CD14-positive monocyte (primary cell): ENCODE data around the gene UBL4A. TPM values are rescaled to one million over a fixed set of nuclear protein-coding genes. Genes with fewer than 3 reads are reported as not detected.

ENCODE experiments used
- DNase-seq, 3 donors: peaks; one replicate each; pipeline ENCODE4 v3.0.0-alpha.2; 2011 to 2022
- H2AFZ ChIP-seq: 2 replicates; pipeline ENCODE4 v1.6.0; 2012; ENCODE audit warnings: mild to moderate bottlenecking, low read depth, low read length, inconsistent platforms; ENCODE audit not compliant: insufficient read depth, poor library complexity, severe bottlenecking
- H3K27ac ChIP-seq, 2 donors: 1 replicate in 1 of 2; 2 replicates in 1 of 2; pipeline ENCODE4 v1.5.1; 2012 to 2013; ENCODE audit warnings: low read length in 2 of 2, control low read depth in 1 of 2, inconsistent platforms in 1 of 2, low read depth in 1 of 2, mild to moderate bottlenecking in 1 of 2
- H3K27me3 ChIP-seq, 2 donors: one replicate each; pipeline versions ENCODE4 v1.6.0 to v1.6.1; 2011 to 2013; ENCODE audit warnings: low read length in 2 of 2; ENCODE audit not compliant: control insufficient read depth in 2 of 2, insufficient read depth in 2 of 2
- H3K36me3 ChIP-seq, 2 donors: replicated peaks in 1 of 2; 1 replicate in 1 of 2; 2 replicates in 1 of 2; pipeline versions ENCODE4 v1.5.1 to v1.6.1; 2012 to 2013; ENCODE audit warnings: low read length in 2 of 2, control low read depth in 1 of 2, inconsistent platforms in 1 of 2, mild to moderate bottlenecking in 1 of 2; ENCODE audit not compliant: insufficient read depth in 2 of 2, control insufficient read depth in 1 of 2
- H3K4me1 ChIP-seq, 2 donors: 1 replicate in 1 of 2; 2 replicates in 1 of 2; pipeline versions ENCODE4 v1.5.1 to v1.6.1; 2012 to 2013; ENCODE audit warnings: low read length in 2 of 2, control low read depth in 1 of 2, inconsistent platforms in 1 of 2, mild to moderate bottlenecking in 1 of 2, moderate library complexity in 1 of 2; ENCODE audit not compliant: insufficient read depth in 2 of 2, control insufficient read depth in 1 of 2
- H3K4me2 ChIP-seq: replicated peaks from 2 replicates; pipeline ENCODE3; 2012; ENCODE audit warnings: low read length, moderate library complexity, mild to moderate bottlenecking; ENCODE audit not compliant: poor library complexity, severe bottlenecking; ENCODE audit errors: extremely low read depth
- H3K4me3 ChIP-seq, 3 experiments: fragments of 200-600 bp in 1 of 3; sonication (generic) in 1 of 3; replicated peaks in 1 of 3; 1 replicate in 2 of 3; 2 replicates in 1 of 3; pipeline ENCODE4 v1.5.1; 2011 to 2013; ENCODE audit warnings: low read length in 3 of 3, mild to moderate bottlenecking in 3 of 3, control low read depth in 2 of 3, low read depth in 2 of 3, inconsistent platforms in 1 of 3, moderate library complexity in 1 of 3
- H3K79me2 ChIP-seq: 2 replicates; pipeline ENCODE4 v1.6.0; 2012; ENCODE audit warnings: mild to moderate bottlenecking, control low read depth, inconsistent platforms, low read length, moderate library complexity; ENCODE audit not compliant: insufficient read depth
- H3K9ac ChIP-seq: 2 replicates; pipeline ENCODE4 v1.6.0; 2017; ENCODE audit warnings: low read length, mild to moderate bottlenecking; ENCODE audit not compliant: insufficient read depth, poor library complexity, severe bottlenecking
- H3K9me3 ChIP-seq, 2 donors: replicated peaks in 1 of 2; 1 replicate in 1 of 2; 2 replicates in 1 of 2; pipeline versions ENCODE4 v1.5.1 to v1.6.1; 2012 to 2013; ENCODE audit warnings: low read length in 2 of 2, control low read depth in 1 of 2; ENCODE audit not compliant: control insufficient read depth in 1 of 2, insufficient read depth in 1 of 2
- H4K20me1 ChIP-seq: 2 replicates; pipeline ENCODE4 v1.6.0; 2012; ENCODE audit warnings: mild to moderate bottlenecking, low read length, control low read depth, moderate library complexity; ENCODE audit not compliant: insufficient read depth
- H3K27ac Mint-ChIP-seq, 7 donors: one replicate each; pipeline ENCODE4 v1.8.0; 2020; ENCODE audit warnings: mild to moderate bottlenecking in 7 of 7, mixed read lengths in 7 of 7, moderate library complexity in 6 of 7, inconsistent platforms in 2 of 7
- H3K27me3 Mint-ChIP-seq, 3 donors: one replicate each; pipeline ENCODE4 v1.8.0; 2021 to 2022; ENCODE audit warnings: low read depth in 3 of 3, mild to moderate bottlenecking in 3 of 3, mixed read lengths in 3 of 3, moderate library complexity in 3 of 3, inconsistent platforms in 1 of 3
- H3K36me3 Mint-ChIP-seq, 2 donors: one replicate each; pipeline ENCODE4 v1.8.0; 2020; ENCODE audit warnings: mixed read lengths in 2 of 2, inconsistent platforms in 1 of 2, mild to moderate bottlenecking in 1 of 2
- H3K4me1 Mint-ChIP-seq: one replicate; pipeline ENCODE4 v1.8.0; 2020; ENCODE audit warnings: mild to moderate bottlenecking, mixed read lengths
- H3K4me3 Mint-ChIP-seq, 2 donors: one replicate each; pipeline ENCODE4 v1.8.0; 2020; ENCODE audit warnings: mild to moderate bottlenecking in 2 of 2, mixed read lengths in 2 of 2, moderate library complexity in 1 of 2
- H3K9me3 Mint-ChIP-seq, 7 donors: one replicate each; pipeline ENCODE4 v1.8.0; 2020 to 2022; ENCODE audit warnings: mixed read lengths in 7 of 7, mild to moderate bottlenecking in 6 of 7, moderate library complexity in 6 of 7, inconsistent platforms in 2 of 7
- CTCF ChIP-seq: fragments of 200-600 bp; IDR thresholded peaks from one replicate; pipeline ENCODE4 v1.8.0; 2022; ENCODE audit warnings: antibody characterized with exemption, mild to moderate bottlenecking
- WGBS: methylation state at CpG from one replicate; pipeline ENCODE4 v1.1.5; 2013; ENCODE audit warnings: missing lambda C conversion rate; ENCODE audit not compliant: insufficient coverage; 5-methylcytosine and 5-hydroxymethylcytosine counted together
- intact Hi-C, 2 donors: fragments of 100-400 bp; cut with micrococcal nuclease; formaldehyde crosslinking; loops; one replicate each; pipeline versions ENCODE4 v1.15.0 to v1.15.1; 2023
- polyA plus RNA-seq, 3 donors: library from polyadenylated mRNA; depleted of rRNA in 1 of 3; unstranded in 2 of 3; stranded (reverse) in 1 of 3; fragments of 300-500 nt in 2 of 3; fragments of >200 nt in 1 of 3; fragmentation: Illumina TruSeq in 2 of 3; gene quantifications; 1 replicate in 2 of 3; 2 replicates in 1 of 3; pipeline ENCODE4 v1.2.3, GENCODE V29; 2012 to 2021

UBL4A gene
- polyA plus RNA-seq, 3 donors, result 27.9 to 29.0 (median 28.1) TPM

DNA sequence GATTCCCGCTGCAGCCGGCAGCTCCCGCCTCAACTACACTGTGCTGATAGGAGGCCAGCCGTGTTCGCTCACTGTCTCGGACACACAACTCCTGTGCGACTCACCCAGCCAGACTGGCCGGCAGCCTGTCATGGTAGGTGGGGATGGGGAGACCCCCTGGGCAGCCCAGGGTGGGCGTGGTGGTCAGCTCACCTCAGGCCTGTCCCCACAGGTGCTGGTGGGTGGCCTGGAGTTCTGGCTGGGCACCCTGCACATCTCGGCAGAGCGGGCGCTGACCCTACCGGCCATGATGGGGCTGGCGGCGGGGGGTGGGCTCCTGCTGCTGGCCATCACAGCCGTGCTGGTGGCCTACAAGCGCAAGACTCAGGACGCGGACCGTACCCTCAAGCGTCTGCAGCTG lies 18.9 kb downstream of the UBL4A start:
- H3K9me3 ChIP-seq, result peaks cover 0 to 4% of the 10 kb centered on the region in 2 donors
- intact Hi-C loops, result no loop called here
- no peaks in the 10 kb centered on the region for H3K79me2 ChIP-seq
- no peak overlapping the region for H2AFZ ChIP-seq
- no peak for TF ChIP-seq CTCF
- H3K4me3 Mint-ChIP-seq, result no peak overlapping the region
- no peaks in the 10 kb centered on the region for H4K20me1 ChIP-seq
- no peaks in the 10 kb centered on the region for H3K36me3 ChIP-seq
- no peak overlapping the region for H3K9ac ChIP-seq
- no peak overlapping the region for H3K27ac ChIP-seq
- no peak overlapping the region for H3K27ac Mint-ChIP-seq
- H3K9me3 Mint-ChIP-seq, result peaks cover 0 to 7% (median 0%) of the 10 kb centered on the region in 7 donors
- no peaks in the 10 kb centered on the region for H3K27me3 ChIP-seq
- H3K36me3 Mint-ChIP-seq, result no peaks in the 10 kb centered on the region
- no peaks in the 10 kb centered on the region for H3K4me1 Mint-ChIP-seq
- no peak overlapping the region for H3K4me2 ChIP-seq
- H3K4me3 ChIP-seq, result no peak overlapping the region
- H3K27me3 Mint-ChIP-seq, result peaks cover 0 to 9% (median 2%) of the 10 kb centered on the region in 3 donors
- 97% methylated on average over 12 of the region's 21 CpGs for WGBS
- H3K4me1 ChIP-seq, result no peaks in the 10 kb centered on the region
- no peak for DNase-seq

GRCh38 chrX:154466907-154467306 lies 19.5 kb downstream of the UBL4A start:
- no peaks in the 10 kb centered on the region for H3K27me3 ChIP-seq
- Mint-ChIP-seq H3K27me3 (peaks cover 0 to 9% (median 2%) of the 10 kb centered on the region in 3 donors), H3K9me3 (peaks cover 0 to 7% (median 0%) of the 10 kb centered on the region in 7 donors), H3K27ac (no peak overlapping the region), H3K4me1 (no peaks in the 10 kb centered on the region), H3K36me3 (no peaks in the 10 kb centered on the region), H3K4me3 (no peak overlapping the region)
- H3K4me3 ChIP-seq, result no peak overlapping the region
- H3K79me2 ChIP-seq, result no peaks in the 10 kb centered on the region
- H2AFZ ChIP-seq, result no peak overlapping the region
- H3K9ac ChIP-seq, result no peak overlapping the region
- intact Hi-C loops, result no loop called here
- no peaks in the 10 kb centered on the region for H4K20me1 ChIP-seq
- no peak for TF ChIP-seq CTCF
- H3K27ac ChIP-seq, result no peak overlapping the region
- H3K4me2 ChIP-seq, result no peak overlapping the region
- 98% methylated on average over 5 of the region's 15 CpGs for WGBS
- no peaks in the 10 kb centered on the region for H3K36me3 ChIP-seq
- H3K4me1 ChIP-seq, result no peaks in the 10 kb centered on the region
- H3K9me3 ChIP-seq, result peaks cover 0 to 4% of the 10 kb centered on the region in 2 donors
- no peak for DNase-seq
